Stimulated activated CD8-positive, alpha-beta memory T cell treated with anti-CD3 and anti-CD28 coated beads, Interleukin-2, amount 100 ng/mL, for 48 hours (primary cell): ENCODE data around the gene LINC00305.

ENCODE experiments used
- DNase-seq, 2 donors: peaks; one replicate each; pipeline ENCODE4 v3.0.0-alpha.2; 2020; ENCODE audit warnings: low read depth in 2 of 2

The LINC00305 gene

DNA sequence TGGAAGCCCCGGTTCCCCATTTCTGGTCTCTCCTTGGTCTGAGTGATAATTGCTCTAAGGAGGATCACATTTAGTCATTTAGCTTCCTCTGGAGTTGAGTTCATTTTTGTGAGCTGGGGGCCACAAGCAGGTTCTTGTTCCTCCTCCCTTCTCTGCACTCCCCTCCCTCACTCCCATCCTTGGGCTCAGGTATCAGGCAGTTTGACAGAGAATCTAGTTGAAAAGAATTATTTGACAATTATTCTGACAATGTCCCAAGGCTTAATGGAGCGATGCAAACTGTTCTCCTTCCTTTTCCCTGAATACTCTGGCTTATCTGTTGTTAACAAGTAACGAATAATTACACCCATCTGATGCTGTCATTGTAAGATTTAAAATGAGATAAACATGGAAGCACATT lies 117.5 kb downstream of the LINC00305 start:
- no peak for DNase-seq
